Measurements from ENCODE around the gene SNX11. TPM values are rescaled to one million over a fixed set of nuclear protein-coding genes. Genes with fewer than 3 reads are reported as not detected.

Gene SNX11
- total and polyA plus RNA-seq, 9 of the 15 experiments (the other 6 are each of a cell fraction or from before 2014, with no cell fraction given) = 12.4 to 24.0 (median 16.8) TPM

DNA sequence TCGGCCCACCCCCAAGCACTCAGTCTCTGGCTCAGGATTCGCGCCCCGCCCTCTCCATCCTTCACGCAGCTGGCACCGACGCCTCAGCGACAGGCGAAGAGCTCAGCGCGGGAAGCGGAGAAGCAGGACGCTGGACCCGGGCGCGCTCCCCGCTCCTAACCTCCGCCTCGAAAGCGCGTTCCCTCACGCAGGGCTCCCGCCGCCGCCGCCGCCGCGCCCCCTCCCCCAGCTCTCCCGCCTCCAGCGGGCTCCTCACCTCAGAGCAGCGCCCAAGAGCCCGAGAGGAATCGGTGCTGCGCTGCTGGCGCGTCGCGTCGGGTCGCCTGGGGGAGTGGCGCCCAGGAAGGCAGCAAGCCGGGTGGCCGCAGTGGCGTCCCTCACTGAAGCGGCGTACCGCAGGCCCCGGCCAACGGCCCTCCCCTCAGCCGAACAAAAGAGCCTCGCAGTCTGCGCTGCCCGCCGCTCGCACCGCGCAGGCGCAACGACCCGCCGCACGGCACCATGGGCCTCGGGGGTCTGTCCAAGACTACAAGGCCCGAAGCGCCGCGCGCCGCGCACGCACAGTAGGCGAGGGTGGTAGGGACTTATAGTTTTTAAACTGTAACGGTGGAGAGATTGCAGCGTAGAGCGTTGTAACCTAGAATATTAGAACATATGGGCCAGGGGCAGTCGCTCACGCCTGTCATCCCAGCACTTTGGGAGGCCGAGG is 6.4 kb upstream of the SNX11 start, which contains the start of gene CBX1 (continued):
- TF ChIP-seq SP2 (IDR thresholded peaks at IDR 0.05; ENCODE audit: extremely low read depth, low read depth, low read length, poor library complexity, severe bottlenecking) (no peak), ATF1 (CRISPR knock-in tag; IDR thresholded peaks at IDR 0.05) (no peak), ATF1 (tag; IDR thresholded peaks at IDR 0.05) (peak; percentile 75), C11orf30 (IDR thresholded peaks at IDR 0.05; ENCODE audit: low read depth) (no peak), RFX7 (CRISPR knock-in tag; IDR thresholded peaks at IDR 0.05) (no peak), MAFF (IDR thresholded peaks at IDR 0.05; ENCODE audit: low read length) (no peak), GATAD2A (IDR thresholded peaks at IDR 0.05) (no peak), SMAD4 (CRISPR knock-in tag; conservative IDR thresholded peaks at IDR 0.05) (peak; percentile 91), KLF6 (CRISPR knock-in tag; IDR thresholded peaks at IDR 0.05; ENCODE audit: borderline replicate concordance) (no peak), POLR2B (IDR thresholded peaks at IDR 0.05; ENCODE audit: low read depth, partially characterized antibody) (peak; percentile 39), CTBP1 (IDR thresholded peaks at IDR 0.05; ENCODE audit: borderline replicate concordance) (peak; percentile 91), YBX1 (IDR thresholded peaks at IDR 0.05) (no peak), MYC (IDR thresholded peaks at IDR 0.05; ENCODE audit: low read depth, low read length) (peak; percentile 78), MYC (CRISPR knock-in tag; IDR thresholded peaks at IDR 0.05; ENCODE audit: borderline replicate concordance, low read depth) (no peak)
- TF ChIP-seq, protein P1, sequence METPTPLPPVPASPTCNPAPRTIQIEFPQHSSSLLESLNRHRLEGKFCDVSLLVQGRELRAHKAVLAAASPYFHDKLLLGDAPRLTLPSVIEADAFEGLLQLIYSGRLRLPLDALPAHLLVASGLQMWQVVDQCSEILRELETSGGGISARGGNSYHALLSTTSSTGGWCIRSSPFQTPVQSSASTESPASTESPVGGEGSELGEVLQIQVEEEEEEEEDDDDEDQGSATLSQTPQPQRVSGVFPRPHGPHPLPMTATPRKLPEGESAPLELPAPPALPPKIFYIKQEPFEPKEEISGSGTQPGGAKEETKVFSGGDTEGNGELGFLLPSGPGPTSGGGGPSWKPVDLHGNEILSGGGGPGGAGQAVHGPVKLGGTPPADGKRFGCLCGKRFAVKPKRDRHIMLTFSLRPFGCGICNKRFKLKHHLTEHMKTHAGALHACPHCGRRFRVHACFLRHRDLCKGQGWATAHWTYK (CRISPR knock-in tag; IDR thresholded peaks at IDR 0.05) = peak; percentile 87; the same call in 1 of the 2 replicates
- TF ChIP-seq, protein P2, sequence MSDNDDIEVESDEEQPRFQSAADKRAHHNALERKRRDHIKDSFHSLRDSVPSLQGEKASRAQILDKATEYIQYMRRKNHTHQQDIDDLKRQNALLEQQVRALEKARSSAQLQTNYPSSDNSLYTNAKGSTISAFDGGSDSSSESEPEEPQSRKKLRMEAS (CRISPR knock-in tag; IDR thresholded peaks at IDR 0.05) = peak; percentile 75
- TF ChIP-seq, protein P3, sequence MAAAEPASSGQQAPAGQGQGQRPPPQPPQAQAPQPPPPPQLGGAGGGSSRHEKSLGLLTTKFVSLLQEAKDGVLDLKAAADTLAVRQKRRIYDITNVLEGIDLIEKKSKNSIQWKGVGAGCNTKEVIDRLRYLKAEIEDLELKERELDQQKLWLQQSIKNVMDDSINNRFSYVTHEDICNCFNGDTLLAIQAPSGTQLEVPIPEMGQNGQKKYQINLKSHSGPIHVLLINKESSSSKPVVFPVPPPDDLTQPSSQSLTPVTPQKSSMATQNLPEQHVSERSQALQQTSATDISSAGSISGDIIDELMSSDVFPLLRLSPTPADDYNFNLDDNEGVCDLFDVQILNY (CRISPR knock-in tag; IDR thresholded peaks at IDR 0.05) = peak; percentile 83; the same call in 1 of the 2 replicates
- TF ChIP-seq, protein P4, sequence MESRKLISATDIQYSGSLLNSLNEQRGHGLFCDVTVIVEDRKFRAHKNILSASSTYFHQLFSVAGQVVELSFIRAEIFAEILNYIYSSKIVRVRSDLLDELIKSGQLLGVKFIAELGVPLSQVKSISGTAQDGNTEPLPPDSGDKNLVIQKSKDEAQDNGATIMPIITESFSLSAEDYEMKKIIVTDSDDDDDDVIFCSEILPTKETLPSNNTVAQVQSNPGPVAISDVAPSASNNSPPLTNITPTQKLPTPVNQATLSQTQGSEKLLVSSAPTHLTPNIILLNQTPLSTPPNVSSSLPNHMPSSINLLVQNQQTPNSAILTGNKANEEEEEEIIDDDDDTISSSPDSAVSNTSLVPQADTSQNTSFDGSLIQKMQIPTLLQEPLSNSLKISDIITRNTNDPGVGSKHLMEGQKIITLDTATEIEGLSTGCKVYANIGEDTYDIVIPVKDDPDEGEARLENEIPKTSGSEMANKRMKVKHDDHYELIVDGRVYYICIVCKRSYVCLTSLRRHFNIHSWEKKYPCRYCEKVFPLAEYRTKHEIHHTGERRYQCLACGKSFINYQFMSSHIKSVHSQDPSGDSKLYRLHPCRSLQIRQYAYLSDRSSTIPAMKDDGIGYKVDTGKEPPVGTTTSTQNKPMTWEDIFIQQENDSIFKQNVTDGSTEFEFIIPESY (CRISPR knock-in tag; IDR thresholded peaks at IDR 0.05) = peak; percentile 67
- TF ChIP-seq, protein P5, sequence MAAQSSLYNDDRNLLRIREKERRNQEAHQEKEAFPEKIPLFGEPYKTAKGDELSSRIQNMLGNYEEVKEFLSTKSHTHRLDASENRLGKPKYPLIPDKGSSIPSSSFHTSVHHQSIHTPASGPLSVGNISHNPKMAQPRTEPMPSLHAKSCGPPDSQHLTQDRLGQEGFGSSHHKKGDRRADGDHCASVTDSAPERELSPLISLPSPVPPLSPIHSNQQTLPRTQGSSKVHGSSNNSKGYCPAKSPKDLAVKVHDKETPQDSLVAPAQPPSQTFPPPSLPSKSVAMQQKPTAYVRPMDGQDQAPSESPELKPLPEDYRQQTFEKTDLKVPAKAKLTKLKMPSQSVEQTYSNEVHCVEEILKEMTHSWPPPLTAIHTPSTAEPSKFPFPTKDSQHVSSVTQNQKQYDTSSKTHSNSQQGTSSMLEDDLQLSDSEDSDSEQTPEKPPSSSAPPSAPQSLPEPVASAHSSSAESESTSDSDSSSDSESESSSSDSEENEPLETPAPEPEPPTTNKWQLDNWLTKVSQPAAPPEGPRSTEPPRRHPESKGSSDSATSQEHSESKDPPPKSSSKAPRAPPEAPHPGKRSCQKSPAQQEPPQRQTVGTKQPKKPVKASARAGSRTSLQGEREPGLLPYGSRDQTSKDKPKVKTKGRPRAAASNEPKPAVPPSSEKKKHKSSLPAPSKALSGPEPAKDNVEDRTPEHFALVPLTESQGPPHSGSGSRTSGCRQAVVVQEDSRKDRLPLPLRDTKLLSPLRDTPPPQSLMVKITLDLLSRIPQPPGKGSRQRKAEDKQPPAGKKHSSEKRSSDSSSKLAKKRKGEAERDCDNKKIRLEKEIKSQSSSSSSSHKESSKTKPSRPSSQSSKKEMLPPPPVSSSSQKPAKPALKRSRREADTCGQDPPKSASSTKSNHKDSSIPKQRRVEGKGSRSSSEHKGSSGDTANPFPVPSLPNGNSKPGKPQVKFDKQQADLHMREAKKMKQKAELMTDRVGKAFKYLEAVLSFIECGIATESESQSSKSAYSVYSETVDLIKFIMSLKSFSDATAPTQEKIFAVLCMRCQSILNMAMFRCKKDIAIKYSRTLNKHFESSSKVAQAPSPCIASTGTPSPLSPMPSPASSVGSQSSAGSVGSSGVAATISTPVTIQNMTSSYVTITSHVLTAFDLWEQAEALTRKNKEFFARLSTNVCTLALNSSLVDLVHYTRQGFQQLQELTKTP (IDR thresholded peaks at IDR 0.05; ENCODE audit: low read depth in 1 of 2, partially characterized antibody in 2 of 2) = peak in 1 of 2 experiments; percentile 94

Measured in K562 (cell line).